GM06990 (cell line): Measurements from ENCODE around the gene ZNF750.

Experiments used
- DNase-seq: peaks from one replicate; pipeline ENCODE4 v3.0.0-alpha.2; 2011; ENCODE audit not compliant: insufficient read length; ENCODE audit errors: extremely low read depth
- H3K27me3 ChIP-seq: replicated peaks from 2 replicates; pipeline ENCODE4 v1.6.0; 2011; ENCODE audit warnings: low read length; ENCODE audit not compliant: control insufficient read depth, insufficient read depth
- H3K36me3 ChIP-seq: 2 replicates; pipeline ENCODE4 v1.5.1; 2011; ENCODE audit warnings: low read length; ENCODE audit not compliant: control insufficient read depth, insufficient read depth
- H3K4me3 ChIP-seq: replicated peaks from 2 replicates; pipeline ENCODE4 v1.5.1; 2011; ENCODE audit warnings: low read depth, mild to moderate bottlenecking, control low read depth, low read length
- TF ChIP-seq, protein P1 (sequence below): IDR thresholded peaks from 2 replicates; pipeline ENCODE4 v1.5.1; 2011; ENCODE audit warnings: low read length, control low read depth, mild to moderate bottlenecking, inconsistent platforms; ENCODE audit not compliant: insufficient read depth, poor library complexity, severe bottlenecking

The ZNF750 gene

DNA sequence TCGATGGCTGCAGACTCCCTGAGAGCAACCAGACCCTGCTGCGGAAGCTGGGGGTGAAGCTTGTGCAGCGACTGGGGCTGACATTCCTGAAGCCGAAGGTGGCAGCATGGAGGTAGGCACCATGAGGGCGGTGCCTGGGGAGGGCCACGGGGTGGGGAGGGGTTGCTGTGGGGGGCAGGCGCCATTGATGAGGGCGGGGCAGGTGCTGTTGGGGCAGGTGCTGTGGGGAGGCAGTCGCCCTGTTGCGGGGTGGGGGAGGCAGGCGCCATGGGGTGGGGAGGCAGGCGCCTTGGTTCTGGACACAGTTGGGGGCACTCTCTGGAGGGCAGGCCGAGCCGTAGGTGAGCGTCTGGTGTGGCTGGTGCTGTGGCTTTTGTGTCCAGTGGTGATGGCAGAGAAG, 38.9 kb downstream of the ZNF750 start:
- Histone ChIP-seq H3K4me3 (no peak overlapping the region), H3K36me3 (peaks cover 13% of the 10 kb centered on the region), H3K27me3 (no peaks in the 10 kb centered on the region)
- no peak for DNase-seq
- TF ChIP-seq, protein P1, sequence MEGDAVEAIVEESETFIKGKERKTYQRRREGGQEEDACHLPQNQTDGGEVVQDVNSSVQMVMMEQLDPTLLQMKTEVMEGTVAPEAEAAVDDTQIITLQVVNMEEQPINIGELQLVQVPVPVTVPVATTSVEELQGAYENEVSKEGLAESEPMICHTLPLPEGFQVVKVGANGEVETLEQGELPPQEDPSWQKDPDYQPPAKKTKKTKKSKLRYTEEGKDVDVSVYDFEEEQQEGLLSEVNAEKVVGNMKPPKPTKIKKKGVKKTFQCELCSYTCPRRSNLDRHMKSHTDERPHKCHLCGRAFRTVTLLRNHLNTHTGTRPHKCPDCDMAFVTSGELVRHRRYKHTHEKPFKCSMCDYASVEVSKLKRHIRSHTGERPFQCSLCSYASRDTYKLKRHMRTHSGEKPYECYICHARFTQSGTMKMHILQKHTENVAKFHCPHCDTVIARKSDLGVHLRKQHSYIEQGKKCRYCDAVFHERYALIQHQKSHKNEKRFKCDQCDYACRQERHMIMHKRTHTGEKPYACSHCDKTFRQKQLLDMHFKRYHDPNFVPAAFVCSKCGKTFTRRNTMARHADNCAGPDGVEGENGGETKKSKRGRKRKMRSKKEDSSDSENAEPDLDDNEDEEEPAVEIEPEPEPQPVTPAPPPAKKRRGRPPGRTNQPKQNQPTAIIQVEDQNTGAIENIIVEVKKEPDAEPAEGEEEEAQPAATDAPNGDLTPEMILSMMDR: no peak

DNA sequence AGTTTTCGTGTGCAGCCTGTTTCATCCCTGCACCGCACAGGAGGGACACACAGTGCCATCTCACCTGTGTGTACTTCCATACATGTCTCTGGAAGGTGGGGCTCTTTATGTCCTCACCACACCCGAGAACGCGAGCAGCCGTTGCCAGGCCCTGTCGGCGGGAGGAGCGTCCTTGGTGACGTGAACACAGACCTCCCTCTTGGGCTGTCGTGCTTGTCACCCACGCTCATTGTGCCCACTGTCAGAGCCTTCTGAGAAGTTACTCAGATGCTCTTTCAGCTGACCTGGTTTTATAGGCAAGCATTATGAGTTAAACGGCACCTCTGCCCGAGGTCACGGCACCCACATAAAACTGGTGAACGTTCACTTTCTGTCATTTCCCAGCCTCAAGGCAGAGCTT, 40.2 kb downstream of the ZNF750 start:
- H3K36me3 ChIP-seq: peaks cover 13% of the 10 kb centered on the region
- TF ChIP-seq, protein P1: no peak

DNA sequence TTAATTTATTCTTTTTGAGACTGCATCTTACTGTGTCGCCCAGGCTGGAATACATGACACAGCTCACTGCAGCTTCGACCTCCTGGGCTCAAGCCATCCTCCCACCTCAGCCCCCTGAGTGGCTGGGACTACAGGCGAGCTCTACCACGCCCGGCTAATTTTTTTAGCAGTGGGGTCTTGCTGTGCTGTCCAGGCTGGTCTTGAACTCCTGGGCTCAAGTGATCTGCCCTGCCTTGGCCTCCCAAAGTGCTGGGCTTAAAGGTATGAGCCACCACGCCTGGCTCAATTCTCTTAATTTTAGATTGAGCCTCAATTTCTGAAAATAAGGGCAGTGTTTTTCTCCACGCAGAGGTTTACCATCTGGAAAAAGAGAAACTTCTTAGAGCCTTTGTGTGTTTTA, 41.1 kb downstream of the ZNF750 start:
- DNase-seq: no peak
- TF ChIP-seq, protein P1: no peak
- no peak overlapping the region for H3K4me3 ChIP-seq
- H3K36me3 ChIP-seq: peaks cover 13% of the 10 kb centered on the region
- no peaks in the 10 kb centered on the region for H3K27me3 ChIP-seq

More for the DNA sequence above, 40.2 kb downstream of the ZNF750 start:
- no peak for DNase-seq
- Histone ChIP-seq H3K4me3 (no peak overlapping the region), H3K27me3 (no peaks in the 10 kb centered on the region)

DNA sequence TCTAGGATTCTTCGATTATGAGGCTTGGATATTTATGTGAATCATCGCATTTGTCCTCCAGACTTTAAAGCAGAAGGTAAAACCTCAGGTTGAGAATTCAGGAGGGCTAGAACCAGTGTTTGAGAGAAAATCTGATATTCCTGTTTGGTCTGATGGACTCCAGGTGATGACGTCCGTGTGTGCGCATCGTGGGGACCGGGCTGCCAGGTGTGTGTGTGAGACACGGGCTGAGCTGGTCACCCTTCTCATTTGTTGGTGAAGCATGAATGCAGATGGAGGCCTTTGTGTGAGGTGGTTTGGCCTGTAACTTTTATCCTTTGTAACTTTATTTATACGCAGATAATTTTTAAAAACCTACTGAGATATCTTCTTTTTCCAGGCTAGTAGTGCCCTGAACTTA, 42.8 kb downstream of the ZNF750 start:
- Histone ChIP-seq H3K27me3 (no peaks in the 10 kb centered on the region), H3K4me3 (no peak overlapping the region), H3K36me3 (peaks cover 13% of the 10 kb centered on the region)
- DNase-seq: no peak
- TF ChIP-seq, protein P1: no peak

DNA sequence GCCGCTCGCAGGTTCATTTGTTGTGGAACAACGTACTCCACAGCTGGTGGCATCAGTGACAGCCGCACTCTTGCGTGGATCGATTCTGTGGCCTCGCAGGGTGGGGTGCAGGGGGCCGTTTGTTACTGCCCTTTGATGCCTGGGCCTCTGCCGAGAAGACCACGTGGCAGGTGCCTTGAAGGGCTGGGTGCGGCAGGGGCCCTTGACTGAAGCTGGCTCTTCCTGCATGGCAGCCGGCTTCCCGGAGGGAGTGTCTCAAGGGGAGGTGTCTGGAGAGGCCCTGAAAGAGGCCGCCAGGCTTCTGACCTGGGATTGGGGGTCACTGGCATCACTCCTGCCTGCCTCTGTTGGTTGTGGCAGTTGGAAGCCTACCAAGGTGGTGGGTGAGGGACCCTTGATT, 44.2 kb downstream of the ZNF750 start:
- no peaks in the 10 kb centered on the region for H3K27me3 ChIP-seq
- TF ChIP-seq, protein P1: no peak
- DNase-seq: no peak
- peaks cover 9% of the 10 kb centered on the region for H3K36me3 ChIP-seq
- H3K4me3 ChIP-seq: no peak overlapping the region
